ENCODE data around the gene DCLK1. TPM values are rescaled to one million over a fixed set of nuclear protein-coding genes. Genes with fewer than 3 reads are reported as not detected.

DCLK1 gene
- total RNA-seq, 4 donors from 2014 or later, result 3.8 to 10.0 (median 8.2) TPM

- Histone ChIP-seq H3K9me3 (peaks cover 0 to 4% (median 0%) of the 10 kb centered on the region in 3 donors), H3K4me3 (no peak overlapping the region), H3K36me3 (no peaks in the 10 kb centered on the region), H3K27me3 (no peaks in the 10 kb centered on the region), H3K4me1 (peaks cover 0 to 4% of the 10 kb centered on the region in 2 donors), H3K27ac (no peak overlapping the region)
- no peak for TF ChIP-seq POLR2A (IDR thresholded peaks at IDR 0.05)
- TF ChIP-seq CTCF (IDR thresholded peaks at IDR 0.05 in 4 of 5, conservative IDR thresholded peaks at IDR 0.05 in 1 of 5), result no peak
- DNase-seq, result no peak
- ATAC-seq, result no peak
- in situ Hi-C loops (cut with MboI; ENCODE audit: low sequenced_read_pairs in 4 of 4) (no loop called here), intact Hi-C loops (cut with DNase I; ENCODE audit: low total_unique reads) (no loop called here)
These were observed 16.1 kb upstream of the DCLK1 start for GRCh38 chr13:36147330-36147729.

- DNase-seq (no peak), ATAC-seq (no peak)
- intact Hi-C loops (cut with DNase I; ENCODE audit: low total_unique reads), result no loop called here
- no peaks in the 10 kb centered on the region for H3K36me3 ChIP-seq
- peaks cover 0 to 4% (median 0%) of the 10 kb centered on the region in 3 donors for H3K9me3 ChIP-seq
- no peaks in the 10 kb centered on the region for H3K27me3 ChIP-seq
- TF ChIP-seq POLR2A (IDR thresholded peaks at IDR 0.05) (no peak), CTCF (IDR thresholded peaks at IDR 0.05 in 4 of 5, conservative IDR thresholded peaks at IDR 0.05 in 1 of 5) (no peak)
- H3K4me1 ChIP-seq, result peaks cover 0 to 4% of the 10 kb centered on the region in 2 donors
- H3K4me3 ChIP-seq, result no peak overlapping the region
- in situ Hi-C loops (cut with MboI; ENCODE audit: low sequenced_read_pairs in 4 of 4), result no loop called here
- peak overlapping the region in 1 of 4 donors; percentile 57 for H3K27ac ChIP-seq
These were observed 15.5 kb upstream of the DCLK1 start for GRCh38 chr13:36146511-36147269.

GRCh38 chr13:36143738-36144137 lies 12.6 kb upstream of the DCLK1 start:
- in situ Hi-C loops (cut with MboI; ENCODE audit: low sequenced_read_pairs in 4 of 4), result no loop called here
- H3K27me3 ChIP-seq, result no peaks in the 10 kb centered on the region
- H3K4me1 ChIP-seq, result peaks cover 0 to 3% of the 10 kb centered on the region in 2 donors
- TF ChIP-seq POLR2A (IDR thresholded peaks at IDR 0.05), result no peak
- no peak for TF ChIP-seq CTCF (IDR thresholded peaks at IDR 0.05 in 4 of 5, conservative IDR thresholded peaks at IDR 0.05 in 1 of 5)
- ATAC-seq (no peak), DNase-seq (no peak)
- H3K27ac ChIP-seq, result no peak overlapping the region
- intact Hi-C loops (cut with DNase I; ENCODE audit: low total_unique reads), result no loop called here
- no peak overlapping the region for H3K4me3 ChIP-seq
- H3K9me3 ChIP-seq, result peaks cover 0 to 4% (median 0%) of the 10 kb centered on the region in 3 donors
- no peaks in the 10 kb centered on the region for H3K36me3 ChIP-seq

GRCh38 chr13:36142735-36143134 lies 11.6 kb upstream of the DCLK1 start:
- ATAC-seq (no peak), DNase-seq (no peak)
- Histone ChIP-seq H3K27ac (no peak overlapping the region), H3K36me3 (no peaks in the 10 kb centered on the region), H3K9me3 (peaks cover 0 to 4% (median 0%) of the 10 kb centered on the region in 3 donors), H3K4me1 (no peaks in the 10 kb centered on the region), H3K27me3 (no peaks in the 10 kb centered on the region), H3K4me3 (no peak overlapping the region)
- TF ChIP-seq POLR2A (IDR thresholded peaks at IDR 0.05) (no peak), CTCF (IDR thresholded peaks at IDR 0.05 in 4 of 5, conservative IDR thresholded peaks at IDR 0.05 in 1 of 5) (no peak)
- intact Hi-C loops (cut with DNase I; ENCODE audit: low total_unique reads) (no loop called here), in situ Hi-C loops (cut with MboI; ENCODE audit: low sequenced_read_pairs in 4 of 4) (no loop called here)

Data from gastrocnemius medialis (tissue), 4 donors.